Ishikawa (cell line): ENCODE data around the gene EFNA3.

Source experiments
- CEBPB ChIP-seq: IDR thresholded peaks from 2 replicates; pipeline ENCODE4 v1.6.1; 2012
- EP300 ChIP-seq: IDR thresholded peaks from 2 replicates; pipeline ENCODE4 v1.6.1; 2012; ENCODE audit warnings: borderline replicate concordance
- FOXM1 ChIP-seq: IDR thresholded peaks from 2 replicates; pipeline ENCODE4 v1.6.1; 2012; ENCODE audit warnings: low read depth, borderline replicate concordance
- MAX ChIP-seq: IDR thresholded peaks from 2 replicates; pipeline ENCODE4 v1.6.1; 2012
- NFIC ChIP-seq: IDR thresholded peaks from 2 replicates; pipeline ENCODE4 v1.6.1; 2012
- REST ChIP-seq: IDR thresholded peaks from 2 replicates; pipeline ENCODE4 v1.6.1; 2012; ENCODE audit warnings: low read depth, mild to moderate bottlenecking
- TAF1 ChIP-seq: IDR thresholded peaks from 2 replicates; pipeline ENCODE4 v1.6.1; 2012; ENCODE audit warnings: low read depth, mild to moderate bottlenecking
- TCF12 ChIP-seq: IDR thresholded peaks from 2 replicates; pipeline ENCODE4 v1.6.1; 2012; ENCODE audit warnings: low read depth
- YY1 ChIP-seq: IDR thresholded peaks from 2 replicates; pipeline ENCODE4 v1.6.1; 2012; ENCODE audit warnings: low read depth

- TF ChIP-seq REST (no peak), NFIC (no peak), TCF12 (no peak), MAX (peak; percentile 74), TAF1 (no peak), YY1 (no peak), CEBPB (no peak), EP300 (no peak), FOXM1 (no peak)
Observed at GRCh38 chr1:155081472-155082300, 3.0 kb downstream of the EFNA3 start.
